Activated CD4-positive, alpha-beta T cell treated with anti-CD3 and anti-CD28 coated beads for 24 hours (primary cell): Measurements from ENCODE around the gene NDOR1.
A peak's percentile ranks its signal among the peaks of the same experiment; 100 is the strongest.
"Not testable (repeated sequence)": the region's sequence is repeated elsewhere in the genome, so short reads cannot be mapped to it uniquely, and the experiment has no call there.

Experiments used
- DNase-seq, 2 donors: peaks; one replicate each; pipeline ENCODE4 v3.0.0-alpha.2; 2020; ENCODE audit warnings: low read depth in 2 of 2

The NDOR1 gene

DNA sequence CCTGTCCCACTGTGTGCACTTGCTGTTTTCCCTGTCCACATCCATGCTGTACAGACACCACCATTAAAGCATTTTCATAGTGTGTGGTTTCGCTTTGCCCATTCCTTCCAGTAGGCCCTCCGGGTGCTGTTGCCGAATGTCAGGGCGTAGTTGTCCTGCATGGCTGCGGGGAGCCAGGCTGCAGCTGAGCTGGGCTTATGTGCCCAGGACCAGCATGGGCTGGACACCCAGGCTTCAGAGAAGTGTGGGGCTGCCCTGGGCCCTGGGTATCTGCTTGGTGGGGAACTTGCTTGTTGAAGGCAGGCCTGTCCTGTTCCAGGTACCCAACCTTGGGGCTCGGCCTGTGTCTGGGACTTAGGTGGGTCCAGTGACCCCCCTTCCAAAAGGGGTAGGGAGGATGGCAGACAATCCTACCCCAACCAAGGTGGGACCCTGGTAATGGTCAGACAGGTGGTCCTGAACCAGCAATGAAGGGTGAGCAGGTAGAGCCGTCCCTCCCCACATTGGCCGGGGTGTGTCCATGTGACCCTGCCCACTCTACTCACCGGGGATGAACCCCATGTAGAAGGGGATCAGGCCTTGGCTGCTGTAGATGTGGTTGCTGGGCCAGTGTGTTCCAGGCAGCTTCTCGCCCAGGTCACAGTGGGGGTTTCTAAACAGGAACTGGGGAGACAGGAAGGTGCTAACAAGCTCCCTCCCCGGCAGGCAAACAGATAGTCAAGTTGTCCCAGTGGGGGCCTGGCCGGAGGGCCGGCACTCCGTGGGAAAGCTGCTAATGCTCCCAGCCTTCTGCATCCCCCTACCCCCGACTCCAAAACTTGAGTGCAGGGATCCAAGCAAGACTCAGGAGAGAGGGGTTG, 38.4 kb downstream of the NDOR1 start:
- no peak for DNase-seq

DNA sequence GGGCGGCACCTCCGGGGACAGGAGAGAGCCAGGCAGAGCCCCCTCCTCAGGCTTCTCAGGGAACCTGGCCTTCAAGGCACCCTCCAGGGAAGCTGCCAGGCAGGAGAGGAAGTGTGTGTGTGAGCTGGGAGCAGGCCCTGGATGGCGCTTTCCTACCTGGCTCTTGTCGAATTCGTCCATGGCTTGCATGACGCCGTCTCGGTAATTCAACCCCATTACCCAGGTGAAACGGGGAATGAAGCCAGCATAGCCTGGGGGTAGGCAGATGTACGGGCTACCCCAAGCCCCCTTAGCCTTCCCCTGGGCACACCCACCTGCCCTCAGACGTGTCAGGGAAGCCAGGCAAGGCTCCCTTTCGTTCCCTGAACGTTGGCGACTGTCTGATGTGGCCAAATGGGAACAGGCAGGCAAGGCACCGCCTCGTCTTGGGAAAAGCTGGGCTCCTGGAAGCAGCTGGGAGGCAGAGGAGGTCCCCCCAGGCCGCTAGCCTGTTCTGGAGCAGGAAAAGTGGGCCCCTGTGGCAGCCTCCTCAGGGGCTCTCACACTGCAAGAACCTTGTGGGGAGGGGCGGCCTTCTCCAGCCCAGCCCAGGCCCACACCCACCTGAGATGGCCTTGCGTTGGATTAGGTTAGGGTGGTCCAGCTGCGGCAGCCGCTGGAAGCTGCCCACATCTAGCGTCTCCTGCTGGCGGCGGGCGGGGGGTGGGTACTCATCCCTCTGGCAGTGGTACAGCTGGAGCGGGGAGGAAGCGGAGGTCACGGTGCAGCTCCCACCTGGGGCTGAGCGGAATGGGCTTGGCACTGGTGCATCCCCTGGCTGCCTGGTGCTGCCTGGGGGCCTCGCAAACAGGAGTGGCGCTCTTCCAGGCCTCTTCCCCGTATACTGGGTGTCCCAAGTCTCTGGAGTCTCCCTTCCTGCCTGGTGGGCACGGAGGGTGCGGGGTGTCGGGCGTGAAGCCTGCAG, 39.3 kb downstream of the NDOR1 start:
- no peak for DNase-seq

DNA sequence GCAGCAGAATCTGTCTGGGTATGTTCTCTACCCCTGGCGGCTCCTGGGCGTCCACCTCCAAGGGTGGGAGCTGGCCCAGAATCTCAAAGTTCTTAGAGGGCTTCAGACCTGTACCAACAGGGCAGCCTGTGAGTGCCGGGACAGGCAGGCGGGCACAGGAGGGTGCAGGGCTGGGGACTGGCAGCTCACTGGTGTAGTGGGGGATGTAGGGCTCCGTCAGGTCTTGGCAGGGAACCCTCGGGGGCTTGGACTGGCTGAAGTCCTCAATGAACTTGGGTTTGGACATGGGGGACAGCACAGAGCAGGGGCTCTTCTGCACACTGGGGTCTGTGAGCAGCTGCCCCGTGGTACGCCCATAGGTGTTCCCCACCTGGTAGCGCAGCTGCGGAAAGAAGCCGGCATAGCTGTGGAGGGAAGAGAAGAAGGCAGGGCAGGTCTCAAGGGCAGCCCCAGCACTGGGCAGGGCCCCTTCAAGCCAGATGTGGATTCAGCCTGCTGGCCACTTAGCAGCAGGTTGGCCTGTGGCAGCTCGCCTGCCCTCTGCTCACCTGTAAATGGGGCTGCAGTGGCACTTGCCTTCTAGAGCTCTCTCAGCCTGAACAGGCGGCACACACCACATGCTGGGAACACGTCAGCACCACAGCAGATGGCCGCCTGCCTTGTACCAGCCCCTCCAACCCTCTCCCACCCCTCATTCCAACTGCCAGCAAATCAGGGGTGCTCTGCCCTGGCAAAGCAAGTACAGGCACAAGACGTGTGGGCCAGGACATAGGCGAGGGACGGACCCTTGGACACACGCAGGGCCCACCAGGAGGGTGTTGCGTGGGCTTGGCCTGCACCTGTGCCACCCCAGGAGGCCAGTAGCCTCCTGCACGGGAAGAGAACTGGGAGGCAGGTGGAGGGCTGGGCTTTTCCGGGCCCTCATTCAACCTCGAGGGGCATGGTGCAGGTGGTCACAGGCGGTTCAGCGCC, 40.2 kb downstream of the NDOR1 start:
- DNase-seq: no peak

DNA sequence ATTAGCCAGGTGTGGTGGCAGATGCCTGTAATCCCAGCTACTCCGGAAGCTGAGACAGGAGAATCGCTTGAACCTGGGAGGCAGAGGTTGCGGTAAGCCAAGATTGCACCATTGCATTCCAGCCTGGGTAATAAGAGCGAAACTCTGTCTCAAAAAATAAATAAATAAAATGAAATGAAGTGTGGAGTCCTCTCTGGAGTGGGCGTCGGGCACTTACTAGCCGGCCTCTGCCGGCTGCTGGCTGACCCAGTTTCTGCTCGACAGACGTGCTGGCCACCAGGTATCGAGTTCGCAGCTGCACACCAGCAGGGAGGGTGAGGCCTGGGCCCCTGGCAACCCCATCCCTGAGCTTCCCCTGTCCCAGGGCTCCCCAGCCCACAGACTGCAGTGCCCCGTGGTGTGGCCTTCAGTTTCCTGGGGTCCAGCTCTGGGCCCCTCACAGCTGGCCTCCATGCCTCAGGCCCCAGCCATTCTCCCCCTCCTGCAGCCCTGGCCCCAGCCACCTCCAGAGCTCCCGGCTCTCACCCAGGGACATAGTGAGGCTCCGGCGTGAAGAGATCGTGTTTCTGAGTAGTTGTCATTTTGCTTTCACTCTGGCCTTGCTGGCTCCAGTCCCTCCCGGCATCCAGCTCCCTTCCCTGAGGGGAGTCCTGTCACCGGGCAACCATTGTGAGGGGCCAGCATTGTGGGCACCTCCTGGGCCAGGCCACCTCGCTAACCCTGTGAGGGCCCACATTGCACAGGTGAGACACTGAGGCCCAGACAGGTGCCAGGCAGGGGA, 41.8 kb downstream of the NDOR1 start:
- DNase-seq: no peak

DNA sequence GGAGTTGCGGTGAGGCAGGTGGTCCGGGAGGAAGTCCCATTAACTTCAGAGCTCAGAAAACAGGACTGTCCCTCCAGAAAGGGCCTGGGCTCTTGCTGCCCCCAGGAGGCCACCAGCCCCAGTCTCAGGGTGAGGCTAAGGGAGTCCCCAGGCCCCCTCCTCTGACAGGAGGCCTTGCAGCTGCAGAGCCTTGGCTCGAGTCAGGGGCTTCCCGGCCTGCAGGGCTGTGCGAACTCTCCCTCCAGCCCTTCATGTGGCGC, 42.3 kb downstream of the NDOR1 start:
- no peak for DNase-seq

DNA sequence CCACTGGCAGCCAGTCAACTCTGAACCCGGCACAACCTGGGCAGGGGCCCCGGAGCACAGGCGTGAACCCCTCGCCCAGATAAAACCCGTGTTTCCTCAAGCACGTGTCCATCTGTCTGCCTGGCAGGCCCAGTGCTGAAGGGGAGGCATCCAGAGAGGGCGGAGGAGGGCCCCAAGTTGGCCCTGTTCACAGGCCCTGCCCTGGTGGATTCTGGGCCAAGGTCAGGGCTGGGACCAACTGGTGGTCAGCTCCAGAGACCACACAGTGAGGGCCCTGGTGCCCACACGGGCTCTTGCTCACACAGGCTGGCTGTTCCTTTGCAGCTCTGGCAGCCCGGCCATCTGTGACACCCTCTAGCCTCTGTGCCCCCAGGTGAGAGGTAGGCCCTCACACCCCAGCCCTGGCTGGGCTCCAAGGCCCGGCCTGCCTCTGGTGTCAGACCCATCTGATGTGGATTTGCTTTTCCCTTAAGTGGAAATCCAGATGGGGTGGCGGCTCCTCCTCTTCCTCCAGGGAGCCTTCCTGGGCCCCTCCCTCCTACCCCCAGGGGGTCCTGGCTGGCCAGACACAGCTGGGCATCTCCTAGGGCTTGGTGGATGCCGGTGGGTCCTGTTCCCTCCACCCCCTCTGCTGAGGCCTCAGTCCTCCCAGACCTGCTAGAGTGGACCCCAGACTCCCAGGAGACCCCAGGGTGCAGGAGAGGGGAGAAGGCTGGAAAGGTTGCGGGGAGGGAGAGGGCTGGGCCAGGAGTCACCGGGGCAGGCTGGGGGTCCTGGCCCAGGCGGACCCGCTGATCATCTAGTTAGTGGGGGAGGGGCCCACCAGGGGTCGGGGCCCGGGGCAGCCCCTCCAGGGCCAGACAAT, 45.1 kb downstream of the NDOR1 start:
- no peak for DNase-seq

DNA sequence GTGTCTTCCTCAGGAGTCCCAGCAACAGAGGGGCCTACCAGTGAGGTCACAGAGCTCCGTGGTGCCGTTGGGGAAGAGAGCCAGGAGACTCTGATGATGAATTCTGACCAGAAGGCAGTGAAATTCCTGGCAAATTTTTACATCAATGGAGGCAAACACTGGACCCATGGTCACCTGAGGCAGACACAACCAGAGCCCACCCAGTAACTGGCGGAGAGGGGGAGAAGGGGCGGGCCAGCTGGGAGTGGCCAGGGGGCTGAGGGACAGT, 45.6 kb downstream of the NDOR1 start, which contains the start of gene STPG3:
Gene STPG3 (plus strand): TSS at position 93 of the 268 bp plus-strand sequence. CDS start 1 bp downstream, at position 94.
- no peak for DNase-seq

DNA sequence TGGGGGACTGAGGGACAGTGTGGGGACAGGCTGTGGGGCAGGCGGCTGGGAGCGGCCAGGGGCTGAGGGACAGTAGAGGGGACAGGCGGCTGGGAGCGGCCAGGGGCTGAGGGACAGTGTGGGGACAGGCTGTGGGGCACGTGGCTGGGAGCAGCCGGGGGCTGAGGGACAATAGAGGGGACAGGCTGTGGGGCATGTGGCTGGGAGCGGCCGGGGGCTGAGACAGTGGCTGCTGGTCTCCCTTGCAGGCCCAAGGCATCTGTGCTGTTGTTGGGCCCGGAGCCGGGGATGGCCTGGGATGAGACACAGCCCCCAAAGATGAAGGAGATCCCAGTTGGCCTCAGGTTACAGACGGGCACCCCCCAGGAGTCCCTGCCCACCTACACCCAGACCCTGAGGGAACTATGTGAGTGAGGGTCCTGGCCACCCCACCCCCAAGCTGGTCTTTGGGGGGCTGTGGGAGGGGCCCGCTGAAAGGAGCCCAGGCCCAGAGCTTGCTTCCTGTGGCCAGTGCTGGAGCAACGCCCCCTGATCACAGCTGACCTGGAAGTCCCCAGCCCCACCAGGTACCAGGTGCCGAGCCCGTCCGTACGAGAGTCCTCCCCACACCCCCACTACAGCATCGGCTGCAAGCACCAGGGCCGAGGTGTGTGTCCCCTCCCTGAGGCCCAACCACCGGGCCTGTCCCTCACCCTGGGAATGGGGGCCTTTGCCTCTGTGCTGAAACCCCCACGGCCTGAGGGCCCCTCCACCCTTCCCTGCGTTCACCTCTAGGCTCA, 46.2 kb downstream of the NDOR1 start:
- DNase-seq: no peak

DNA sequence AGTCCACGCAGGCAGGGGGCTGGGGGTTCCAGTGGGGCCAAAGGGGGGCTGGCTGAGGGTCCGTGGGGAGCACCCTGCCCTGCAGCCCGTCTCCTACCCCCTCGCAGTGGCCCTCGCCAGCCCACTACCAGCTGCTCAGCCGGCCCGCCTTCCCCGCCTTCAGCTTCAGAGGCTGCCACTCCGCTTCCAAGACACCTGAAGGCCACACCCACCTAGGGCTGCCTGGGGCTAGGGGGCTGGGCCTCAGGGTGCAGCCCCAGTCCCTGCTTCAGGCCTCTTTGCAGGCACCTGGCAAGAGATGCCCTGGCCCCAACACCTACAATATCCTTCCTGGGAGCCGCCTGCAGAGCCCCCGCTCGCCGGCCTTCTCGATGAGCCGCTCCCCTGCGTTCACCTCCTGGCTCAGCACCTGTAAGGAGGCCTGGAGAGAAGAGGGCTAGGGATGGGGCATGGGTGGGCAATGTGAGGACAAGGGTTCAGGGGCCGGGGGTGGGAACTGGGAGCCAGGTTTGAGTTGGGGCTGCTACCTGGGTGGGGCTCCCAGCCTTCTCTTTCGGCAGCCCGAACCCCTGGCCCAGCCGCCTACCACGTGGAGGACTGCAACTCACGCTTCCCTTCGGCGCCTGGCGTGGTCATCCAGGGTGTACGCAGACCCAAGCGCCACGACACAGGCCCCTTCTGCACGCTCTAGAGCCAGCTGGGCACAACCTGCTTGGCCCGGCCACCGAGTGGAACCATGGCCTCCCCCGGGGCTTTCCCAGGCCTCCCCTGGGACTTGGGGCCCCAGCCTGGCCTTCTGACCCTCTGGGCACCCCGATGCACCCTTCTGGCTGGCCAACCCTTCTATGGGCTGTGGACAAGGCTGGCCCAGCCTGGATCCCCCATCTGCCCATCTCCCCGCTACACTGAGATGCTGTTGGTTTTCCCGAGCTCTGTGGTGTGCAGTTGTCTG, 47.3 kb downstream of the NDOR1 start:
- no peak for DNase-seq

DNA sequence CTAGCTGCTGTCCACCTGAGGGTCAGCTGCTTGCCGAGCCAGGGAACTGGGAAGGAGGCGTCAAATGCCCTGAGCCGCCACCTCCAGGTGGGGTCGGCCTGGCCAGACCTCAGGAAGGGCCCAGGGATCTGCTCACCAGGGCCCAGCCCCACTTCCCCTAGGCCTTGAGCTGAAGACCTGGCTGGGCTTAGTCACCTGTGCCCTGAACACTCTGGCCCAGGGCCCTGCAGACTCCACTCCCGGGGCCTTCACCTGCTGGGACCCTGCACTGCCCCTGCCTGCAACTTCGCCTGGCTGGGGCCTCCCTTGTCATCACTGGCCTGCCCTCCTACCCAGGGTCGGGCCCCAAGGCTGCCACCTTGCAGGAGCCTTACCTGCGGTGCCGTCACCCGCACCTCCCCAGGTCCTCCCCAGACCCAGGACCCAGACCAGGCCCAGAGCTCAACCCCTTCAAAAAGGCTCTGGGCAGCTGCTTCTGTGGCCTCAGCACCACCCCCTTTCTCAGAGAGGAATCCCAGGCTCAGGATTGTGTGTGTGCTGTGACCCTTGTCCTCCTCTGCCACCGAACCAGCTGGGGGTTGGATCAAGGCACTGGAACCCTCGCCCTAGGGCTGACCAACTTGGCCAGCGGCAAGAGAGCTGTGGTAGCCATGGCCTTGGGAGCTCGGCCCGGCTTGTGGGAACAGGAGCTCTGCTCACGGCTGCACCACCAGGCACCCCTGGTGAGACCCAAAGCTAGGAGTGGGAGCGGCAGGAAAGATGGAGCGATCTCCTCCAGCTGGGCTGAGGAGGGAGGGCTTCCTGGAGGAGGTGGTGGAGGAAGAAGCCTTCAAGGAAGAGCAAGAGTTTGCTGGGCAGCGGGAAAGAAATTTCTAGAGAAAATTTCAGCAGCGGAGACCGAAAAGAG, 48.5 kb downstream of the NDOR1 start:
- no peak for DNase-seq

DNA sequence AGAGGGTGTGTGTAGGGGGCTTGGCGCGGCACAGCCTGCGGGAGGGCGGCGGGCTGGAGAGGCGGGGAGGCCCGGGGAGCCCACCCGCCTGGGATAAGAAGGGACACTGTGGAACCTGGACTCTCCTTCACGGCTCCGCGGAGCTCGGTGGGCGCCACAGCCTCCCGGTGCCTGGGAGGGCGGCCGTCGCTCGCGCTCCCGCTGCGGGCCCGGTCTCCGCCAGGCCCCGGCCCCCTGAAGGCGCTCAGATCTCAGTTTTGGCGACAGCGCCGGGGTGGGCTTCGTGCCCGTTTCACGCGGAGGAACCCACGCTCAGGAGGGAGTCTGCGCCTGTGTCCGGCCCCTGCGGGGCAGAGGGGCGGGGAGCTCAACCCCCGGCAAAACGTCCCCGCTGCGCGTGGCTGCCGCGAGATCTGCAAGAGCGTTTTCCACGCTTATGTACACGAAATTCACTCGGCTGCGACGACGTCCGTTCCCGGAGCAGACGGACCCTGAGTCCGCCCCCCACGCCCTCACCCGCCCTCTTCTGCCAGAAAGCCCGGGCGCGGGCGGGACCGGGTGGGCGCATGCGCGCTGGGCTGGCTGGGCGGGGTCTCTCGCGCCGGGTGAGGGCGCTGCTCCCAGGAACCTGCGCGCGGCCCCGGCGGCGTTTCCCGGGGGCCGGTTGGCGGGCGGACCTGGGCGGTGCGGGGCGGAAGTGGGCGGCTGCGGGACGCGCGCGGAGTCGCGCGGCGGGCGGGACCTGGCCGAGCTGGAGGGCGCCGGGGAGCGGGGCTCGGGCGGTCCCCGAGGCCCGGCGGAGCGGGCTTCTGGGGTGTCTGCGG, 49.3 kb downstream of the NDOR1 start, which contains the start of gene NELFB:
Gene NELFB (plus strand): TSS at position 704 of the 824 bp plus-strand sequence.
- DNase-seq: peak; percentile 96 to 97

DNA sequence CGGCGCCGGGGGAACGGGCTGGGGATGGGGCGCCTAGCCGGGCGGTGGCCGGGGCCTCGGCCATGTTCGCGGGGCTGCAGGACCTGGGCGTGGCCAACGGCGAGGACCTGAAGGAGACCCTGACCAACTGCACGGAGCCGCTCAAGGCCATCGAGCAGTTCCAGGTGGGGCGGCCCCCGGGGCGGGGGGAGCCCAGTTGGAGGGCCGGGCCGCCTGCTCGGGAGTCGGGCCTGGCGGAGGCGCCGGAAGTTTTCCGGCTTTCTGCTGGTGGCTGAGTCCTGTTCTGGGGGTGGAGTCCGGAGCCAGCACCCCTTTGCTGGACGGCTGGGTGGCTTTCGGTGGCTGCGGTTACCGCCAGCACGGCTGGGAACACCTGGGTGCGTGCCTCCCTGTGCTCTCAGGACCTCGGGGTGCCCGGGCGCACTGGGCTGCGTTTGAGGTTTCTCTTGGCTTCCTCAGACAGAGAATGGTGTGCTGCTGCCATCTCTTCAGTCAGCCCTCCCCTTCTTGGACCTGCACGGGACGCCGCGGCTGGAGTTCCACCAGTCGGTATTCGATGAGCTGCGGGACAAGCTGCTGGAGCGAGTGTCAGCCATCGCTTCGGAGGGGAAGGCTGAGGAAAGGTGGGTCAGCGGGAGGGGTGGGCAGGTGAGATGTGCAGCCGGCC, 50.1 kb downstream of the NDOR1 start:
- no peak for DNase-seq

DNA sequence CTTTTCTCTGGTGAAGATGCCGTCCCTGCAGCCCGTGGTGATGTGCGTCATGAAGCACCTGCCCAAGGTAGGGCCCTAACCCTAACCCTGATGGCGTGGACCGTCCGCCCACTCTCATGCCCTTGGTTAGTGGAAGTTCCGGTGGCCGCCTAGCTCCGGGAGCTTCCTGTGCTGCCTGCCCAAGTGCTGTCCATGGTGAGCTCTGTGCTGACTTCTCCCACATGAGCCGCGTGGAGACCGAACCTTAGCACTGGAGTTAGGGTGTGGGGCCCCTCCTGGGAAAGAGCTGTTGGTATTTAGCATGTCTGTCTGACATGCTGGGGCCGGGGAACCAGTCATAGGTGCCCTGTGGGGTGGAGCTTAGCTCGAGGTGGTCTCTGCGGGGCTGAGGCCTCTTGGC, 50.9 kb downstream of the NDOR1 start:
- DNase-seq: no peak

DNA sequence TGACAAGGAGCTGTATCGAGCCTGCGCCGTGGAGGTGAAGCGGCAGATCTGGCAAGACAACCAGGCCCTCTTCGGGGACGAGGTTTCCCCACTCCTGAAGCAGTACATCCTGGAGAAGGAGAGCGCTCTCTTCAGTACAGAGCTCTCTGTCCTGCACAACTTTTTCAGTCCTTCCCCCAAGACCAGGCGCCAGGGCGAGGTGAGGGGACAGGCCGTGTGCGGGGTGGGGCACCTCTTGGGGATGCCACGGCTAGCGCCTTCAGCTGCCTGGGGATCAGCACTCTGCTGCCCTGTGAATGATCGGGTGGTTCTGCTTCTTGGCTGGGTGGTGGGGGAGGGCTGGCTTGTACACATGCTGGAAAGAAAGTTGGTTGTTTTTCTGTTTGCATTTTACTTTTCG, 51.4 kb downstream of the NDOR1 start:
- no peak for DNase-seq

DNA sequence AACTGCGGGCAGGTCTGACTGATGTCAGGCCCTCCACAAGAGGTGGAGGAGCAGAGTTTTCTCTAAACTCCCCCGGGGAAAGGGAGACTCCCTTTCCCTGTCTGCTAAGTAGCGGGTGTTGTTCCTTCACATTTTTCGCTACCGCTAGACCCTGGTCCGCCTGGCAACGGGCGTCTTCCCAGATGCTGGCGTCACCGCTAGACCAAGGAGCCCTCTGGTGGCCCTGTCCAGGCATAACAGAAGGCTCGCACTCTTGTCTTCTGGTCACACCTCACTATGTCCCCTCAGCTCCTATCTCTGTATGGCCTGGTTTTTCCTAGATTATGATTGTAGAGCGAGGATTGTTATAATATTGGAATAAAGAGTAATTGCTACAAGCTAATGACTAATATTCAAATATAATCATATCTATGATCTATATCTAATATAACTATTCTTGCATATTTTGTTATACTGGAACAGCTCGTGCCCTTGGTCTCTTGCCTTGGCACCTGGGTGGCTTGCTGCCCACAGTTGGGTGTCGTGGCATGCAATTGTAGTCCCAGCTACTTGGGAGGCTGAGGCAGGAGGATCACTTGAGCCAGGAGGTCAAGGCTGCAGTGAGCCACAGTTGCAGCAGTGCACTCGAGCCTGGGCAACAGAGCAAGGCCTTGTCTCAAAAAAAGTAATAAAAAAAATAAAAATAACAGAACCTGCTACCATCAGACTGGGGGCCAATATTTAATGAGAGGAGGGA, 56.8 kb downstream of the NDOR1 start:
- not testable (repeated sequence) for DNase-seq
